GM12878 (cell line): ENCODE measurements around the gene TBCD. TPM values are rescaled to one million over a fixed set of nuclear protein-coding genes. Genes with fewer than 3 reads are reported as not detected.

Experiments used
- ATAC-seq: fragments of 200-7000 bp; cut with Tn5 transposase; 3 replicates; pipeline ENCODE4 v1.9.1; 2020; ENCODE audit warnings: mild to moderate bottlenecking, moderate library complexity
- BruUV-seq: library from RNA; stranded (reverse); fragments of 400-500 nt; replicated peaks from 2 replicates; lab custom pipeline; 2021; lab: Mats Ljungman, UMichigan
- CTCF ChIA-PET: fragments of 300-600 bp; sonication (Branson Sonifier 250); formaldehyde crosslinking; extraction: SDS; loops from one replicate; lab custom pipeline; 2021; ENCODE audit warnings: inconsistent platforms; lab: Yijun Ruan, JAX
- POLR2A ChIA-PET: fragments of 350-600 bp; formaldehyde crosslinking; extraction: SDS; loops from one replicate; lab custom pipeline; 2021; ENCODE audit warnings: inconsistent platforms; lab: Charles Lee
- RAD21 ChIA-PET: fragments of 300-600 bp; sonication (Branson Sonifier 250); formaldehyde crosslinking; loops from one replicate; lab custom pipeline; 2023; ENCODE audit warnings: antibody characterized with exemption; ENCODE audit not compliant: unreplicated experiment; lab: Charles Lee
- SMC1A ChIA-PET: fragments of 300-600 bp; sonication (Branson Sonifier 250); formaldehyde crosslinking; loops from one replicate; lab custom pipeline; 2023; ENCODE audit not compliant: unreplicated experiment, uncharacterized antibody; lab: Charles Lee
- DNase-seq: peaks from one replicate; pipeline ENCODE4 v3.0.0-alpha.2; 2011; ENCODE audit warnings: low read depth, low spot score
- FAIRE-seq: peaks from 3 replicates; lab custom pipeline; 2011; peaks lifted over from hg19 to GRCh38; lab: Jason Lieb, UNC
- H2AFZ ChIP-seq: 2 replicates; pipeline ENCODE4 v1.6.0; 2011; ENCODE audit warnings: low read depth, low read length, control low read depth; ENCODE audit not compliant: control insufficient read depth
- H3K27ac ChIP-seq: 2 replicates; pipeline ENCODE4 v1.5.1; 2011; ENCODE audit warnings: control low read depth; ENCODE audit not compliant: control insufficient read depth, insufficient read depth
- H3K27me3 ChIP-seq, 2 experiments: replicated peaks in 1 of 2; 2 replicates each; pipeline versions ENCODE4 v1.6.0 to v1.6.1; 2011; ENCODE audit warnings: low read length in 1 of 2; ENCODE audit not compliant: control insufficient read depth in 2 of 2, insufficient read depth in 2 of 2
- H3K36me3 ChIP-seq, 2 experiments: 2 replicates each; pipeline ENCODE4 v1.5.1; 2011; ENCODE audit warnings: low read length in 1 of 2; ENCODE audit not compliant: control insufficient read depth in 2 of 2, insufficient read depth in 2 of 2
- H3K4me1 ChIP-seq: 2 replicates; pipeline ENCODE4 v1.6.1; 2011; ENCODE audit warnings: mild to moderate bottlenecking, low read length, moderate library complexity, mixed read lengths; ENCODE audit not compliant: control insufficient read depth, insufficient read depth
- H3K4me2 ChIP-seq: 2 replicates; pipeline ENCODE4 v1.6.0; 2011; ENCODE audit warnings: control low read depth; ENCODE audit not compliant: control insufficient read depth, insufficient read depth
- H3K4me3 ChIP-seq: fragments of 200-600 bp; sonication (generic); 2 replicates; pipeline ENCODE4 v1.5.1; 2016
- H3K79me2 ChIP-seq: 2 replicates; pipeline ENCODE4 v1.6.0; 2011; ENCODE audit warnings: low read length; ENCODE audit not compliant: control insufficient read depth, insufficient read depth
- H3K9ac ChIP-seq: 2 replicates; pipeline ENCODE4 v1.8.0; 2011; ENCODE audit warnings: low read length, control low read depth, mixed read lengths; ENCODE audit not compliant: control insufficient read depth, insufficient read depth
- H3K9me3 ChIP-seq: replicated peaks from 3 replicates; pipeline ENCODE4 v1.5.1; 2011; ENCODE audit warnings: mild to moderate bottlenecking, low read length; ENCODE audit not compliant: control insufficient read depth, insufficient read depth
- H4K20me1 ChIP-seq: 2 replicates; pipeline ENCODE4 v1.6.0; 2011; ENCODE audit not compliant: control insufficient read depth, insufficient read depth
- CBX5 ChIP-seq: sonication (generic); IDR thresholded peaks from 2 replicates; pipeline ENCODE4 v1.6.1; 2016; ENCODE audit warnings: low read depth, moderate library complexity, mild to moderate bottlenecking, inconsistent platforms
- CREB1 ChIP-seq: IDR thresholded peaks from 2 replicates; pipeline ENCODE4 v1.6.1; 2012; ENCODE audit warnings: low read depth, mild to moderate bottlenecking, inconsistent platforms
- GABPA ChIP-seq: IDR thresholded peaks from 2 replicates; pipeline ENCODE4 v1.6.1; 2014; ENCODE audit warnings: antibody characterized with exemption, low read depth, mild to moderate bottlenecking, inconsistent platforms
- GATAD2B ChIP-seq: fragments of 450-650 bp; conservative IDR thresholded peaks from 2 replicates; pipeline ENCODE4 v1.6.1; 2017; ENCODE audit warnings: low read depth, mild to moderate bottlenecking, moderate library complexity
- POLR2AphosphoS2 ChIP-seq: IDR thresholded peaks from 2 replicates; pipeline ENCODE4 v1.6.1; 2011; ENCODE audit warnings: low read depth, mild to moderate bottlenecking, low read length, improper control_type of control experiment, moderate library complexity
- RCOR1 ChIP-seq: conservative IDR thresholded peaks from 2 replicates; pipeline ENCODE4 v1.6.1; 2012; ENCODE audit warnings: low read depth, low read length, improper control_type of control experiment
- SMC3 ChIP-seq: IDR thresholded peaks from 2 replicates; pipeline ENCODE4 v1.6.1; 2011; ENCODE audit warnings: low read length, improper control_type of control experiment, borderline replicate concordance
- ZNF622 ChIP-seq: fragments of 450-650 bp; IDR thresholded peaks from 2 replicates; pipeline ENCODE4 v1.6.1; 2017; ENCODE audit warnings: mild to moderate bottlenecking, inconsistent platforms
- WGBS: methylation state at CpG from one replicate; pipeline ENCODE4 v1.1.6; 2016; ENCODE audit warnings: low lambda C conversion rate; ENCODE audit not compliant: insufficient replicate concordance, insufficient coverage; ENCODE audit errors: missing lambda C conversion rate; 5-methylcytosine and 5-hydroxymethylcytosine counted together
- in situ Hi-C: fragments of 300-500 bp; cut with MboI; formaldehyde crosslinking; loops from 9 replicates; pipeline ENCODE4 v1.14.3; 2018; ENCODE audit warnings: mixed read lengths
- intact Hi-C: fragments of 100-400 bp; cut with micrococcal nuclease; formaldehyde crosslinking; loops from one replicate; pipeline ENCODE4 v1.14.2; 2022; ENCODE audit not compliant: unreplicated experiment
- polyA plus RNA-seq, 11 experiments: library from polyadenylated mRNA; depleted of rRNA in 4 of 11; unstranded in 6 of 11; stranded (reverse) in 5 of 11; fragments of >200 nt; fragmentation: Nextera tagmentation in 4 of 11; fragmentation: Illumina TruSeq in 1 of 11; extraction: Ambion mirVana in 4 of 11; extraction: Trizol in 1 of 11; gene quantifications; 1 replicate in 1 of 11; 2 replicates in 10 of 11; pipeline versions ENCODE4 v1.2.1 to v1.2.3, GENCODE V29; 2011 to 2016; ENCODE audit warnings: inconsistent platforms in 2 of 11, missing spikeins in 2 of 11, low read depth in 1 of 11
- total RNA-seq, 4 experiments: library from RNA; depleted of rRNA in 3 of 4; stranded (reverse); fragments of >200 nt in 3 of 4; fragmentation: Illumina TruSeq in 1 of 4; extraction: Trizol in 1 of 4; gene quantifications; 2 replicates each; pipeline versions ENCODE4 v1.2.1 to v1.2.3, GENCODE V29; 2013 to 2021
- TF ChIP-seq, protein P1 (sequence below): fragments of 450-650 bp; IDR thresholded peaks from 2 replicates; pipeline ENCODE4 v1.6.1; 2017; ENCODE audit warnings: mild to moderate bottlenecking
- TF ChIP-seq, protein P2 (sequence below): IDR thresholded peaks from 2 replicates; pipeline ENCODE4 v1.6.1; 2011; ENCODE audit warnings: borderline replicate concordance, low read depth, mild to moderate bottlenecking, moderate library complexity, low read length; ENCODE audit not compliant: insufficient read depth, poor library complexity, severe bottlenecking
- TF ChIP-seq, protein P3 (sequence below): fragments of 450-650 bp; conservative IDR thresholded peaks from 2 replicates; pipeline ENCODE4 v1.6.1; 2017; ENCODE audit warnings: mild to moderate bottlenecking, moderate library complexity

Gene TBCD
- total and polyA plus RNA-seq, 10 of the 15 experiments (the other 5 are each of a cell fraction or from before 2014, with no cell fraction given), result 10.3 to 114 (median 52.4) TPM

DNA sequence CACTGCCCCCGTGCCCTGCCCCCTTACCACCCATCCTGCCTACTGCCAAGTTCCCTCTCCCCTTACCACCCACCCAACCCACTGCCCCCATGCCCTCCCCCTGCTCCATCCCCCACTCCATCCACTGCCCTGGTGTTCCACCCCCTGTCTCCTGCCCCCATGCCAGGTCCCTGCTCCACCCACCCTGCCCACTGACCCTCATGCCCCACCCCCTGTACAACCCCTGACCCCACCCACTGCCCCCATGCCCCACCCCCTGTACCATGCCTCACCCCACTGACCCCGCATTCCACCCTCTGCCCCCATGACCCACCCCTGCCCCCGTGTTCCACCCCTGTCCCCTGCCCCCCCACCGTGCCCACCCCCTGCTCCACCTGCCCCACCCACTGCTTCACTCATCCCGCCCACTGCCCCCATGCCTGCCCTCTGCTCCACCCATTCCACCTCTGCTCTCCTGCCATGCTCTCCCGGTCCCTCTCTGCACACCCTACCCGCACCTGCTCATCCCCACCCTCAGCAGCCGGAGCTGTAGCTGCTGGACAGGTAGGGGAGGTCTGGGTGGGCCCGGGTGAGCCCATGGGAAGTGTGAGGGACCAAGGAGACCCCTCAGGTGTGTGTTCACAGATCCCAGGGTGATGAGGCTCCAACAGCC, 42.7 kb upstream of the TBCD start (continued):
- no peak for TF ChIP-seq RCOR1
- no peak for TF ChIP-seq GATAD2B
- TF ChIP-seq SMC3, result no peak
- TF ChIP-seq, protein P1, sequence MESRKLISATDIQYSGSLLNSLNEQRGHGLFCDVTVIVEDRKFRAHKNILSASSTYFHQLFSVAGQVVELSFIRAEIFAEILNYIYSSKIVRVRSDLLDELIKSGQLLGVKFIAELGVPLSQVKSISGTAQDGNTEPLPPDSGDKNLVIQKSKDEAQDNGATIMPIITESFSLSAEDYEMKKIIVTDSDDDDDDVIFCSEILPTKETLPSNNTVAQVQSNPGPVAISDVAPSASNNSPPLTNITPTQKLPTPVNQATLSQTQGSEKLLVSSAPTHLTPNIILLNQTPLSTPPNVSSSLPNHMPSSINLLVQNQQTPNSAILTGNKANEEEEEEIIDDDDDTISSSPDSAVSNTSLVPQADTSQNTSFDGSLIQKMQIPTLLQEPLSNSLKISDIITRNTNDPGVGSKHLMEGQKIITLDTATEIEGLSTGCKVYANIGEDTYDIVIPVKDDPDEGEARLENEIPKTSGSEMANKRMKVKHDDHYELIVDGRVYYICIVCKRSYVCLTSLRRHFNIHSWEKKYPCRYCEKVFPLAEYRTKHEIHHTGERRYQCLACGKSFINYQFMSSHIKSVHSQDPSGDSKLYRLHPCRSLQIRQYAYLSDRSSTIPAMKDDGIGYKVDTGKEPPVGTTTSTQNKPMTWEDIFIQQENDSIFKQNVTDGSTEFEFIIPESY, result no peak
- TF ChIP-seq GABPA, result no peak
- no peak for TF ChIP-seq CREB1

DNA sequence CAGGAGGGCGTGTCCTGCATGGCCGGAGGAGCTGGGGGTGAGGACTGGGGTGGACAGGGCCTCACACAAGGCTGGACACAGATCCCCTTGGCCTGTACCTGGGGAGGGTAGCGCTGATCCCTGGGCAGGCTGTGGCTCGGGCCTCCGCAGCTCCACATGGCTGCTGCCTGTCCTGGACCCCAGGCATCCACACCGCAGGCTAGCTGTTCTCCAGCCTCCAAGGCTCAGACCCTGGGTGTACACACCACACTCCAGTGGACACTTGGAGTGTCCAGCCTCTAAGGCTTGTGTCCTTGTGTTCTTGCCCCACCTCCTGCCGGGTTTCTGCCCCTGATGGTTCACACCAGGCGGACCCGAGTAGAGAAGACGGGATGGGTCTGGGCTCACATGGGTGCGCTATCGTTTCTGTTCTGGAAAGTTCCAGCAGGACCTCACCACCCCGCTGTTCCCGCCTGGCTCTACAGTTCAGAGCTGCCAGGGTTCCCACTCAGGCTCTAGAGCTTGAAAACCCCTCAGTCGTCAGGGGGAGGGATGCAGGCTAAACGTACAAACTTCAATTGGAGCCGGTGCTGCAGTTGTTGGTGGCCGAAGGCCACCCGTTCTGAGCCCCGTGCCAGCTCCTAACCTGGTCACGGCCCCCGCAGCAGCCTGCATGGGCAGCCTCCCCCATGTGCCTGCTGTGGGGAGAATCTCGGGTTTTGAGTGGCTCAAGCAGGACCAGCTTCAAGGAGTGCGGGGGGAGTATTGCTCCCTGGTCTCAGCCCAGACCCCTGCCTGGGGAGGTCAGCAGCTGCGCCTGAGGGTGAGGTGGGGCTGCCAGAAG, 42.0 kb upstream of the TBCD start:
- BruUV-seq, result no TSS peak
- H3K4me3 ChIP-seq, result no peak overlapping the region
- H3K4me1 ChIP-seq, result peaks cover 10% of the 10 kb centered on the region
- no peak overlapping the region for H2AFZ ChIP-seq
- H3K36me3 ChIP-seq, result no peaks in the 10 kb centered on the region
- in situ Hi-C loops, result no loop called here
- no peaks in the 10 kb centered on the region for H3K27me3 ChIP-seq
- H3K4me2 ChIP-seq, result no peak overlapping the region
- POLR2A ChIA-PET, result no interaction called here
- FAIRE-seq (no peak), ATAC-seq (no peak), DNase-seq (no peak)
- CTCF ChIA-PET, result no interaction called here
- 90% methylated on average over 25 of the region's 25 CpGs for WGBS
- H3K79me2 ChIP-seq, result no peaks in the 10 kb centered on the region
- RAD21 ChIA-PET, result no interaction called here
- no peak overlapping the region for H3K27ac ChIP-seq
- no peak overlapping the region for H3K9ac ChIP-seq
- intact Hi-C loops, result no loop called here
- SMC1A ChIA-PET, result interaction anchor here (0.6 kb wide), 1 partner anchor 10 kb away, joined by 3 read pairs; no protein-coding TSS in a partner anchor
- H4K20me1 ChIP-seq, result no peaks in the 10 kb centered on the region
- H3K9me3 ChIP-seq, result no peaks in the 10 kb centered on the region
- no peak for TF ChIP-seq ZNF622
- TF ChIP-seq, protein P2, sequence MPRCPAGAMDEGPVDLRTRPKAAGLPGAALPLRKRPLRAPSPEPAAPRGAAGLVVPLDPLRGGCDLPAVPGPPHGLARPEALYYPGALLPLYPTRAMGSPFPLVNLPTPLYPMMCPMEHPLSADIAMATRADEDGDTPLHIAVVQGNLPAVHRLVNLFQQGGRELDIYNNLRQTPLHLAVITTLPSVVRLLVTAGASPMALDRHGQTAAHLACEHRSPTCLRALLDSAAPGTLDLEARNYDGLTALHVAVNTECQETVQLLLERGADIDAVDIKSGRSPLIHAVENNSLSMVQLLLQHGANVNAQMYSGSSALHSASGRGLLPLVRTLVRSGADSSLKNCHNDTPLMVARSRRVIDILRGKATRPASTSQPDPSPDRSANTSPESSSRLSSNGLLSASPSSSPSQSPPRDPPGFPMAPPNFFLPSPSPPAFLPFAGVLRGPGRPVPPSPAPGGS, result no peak
- TF ChIP-seq, protein P3, sequence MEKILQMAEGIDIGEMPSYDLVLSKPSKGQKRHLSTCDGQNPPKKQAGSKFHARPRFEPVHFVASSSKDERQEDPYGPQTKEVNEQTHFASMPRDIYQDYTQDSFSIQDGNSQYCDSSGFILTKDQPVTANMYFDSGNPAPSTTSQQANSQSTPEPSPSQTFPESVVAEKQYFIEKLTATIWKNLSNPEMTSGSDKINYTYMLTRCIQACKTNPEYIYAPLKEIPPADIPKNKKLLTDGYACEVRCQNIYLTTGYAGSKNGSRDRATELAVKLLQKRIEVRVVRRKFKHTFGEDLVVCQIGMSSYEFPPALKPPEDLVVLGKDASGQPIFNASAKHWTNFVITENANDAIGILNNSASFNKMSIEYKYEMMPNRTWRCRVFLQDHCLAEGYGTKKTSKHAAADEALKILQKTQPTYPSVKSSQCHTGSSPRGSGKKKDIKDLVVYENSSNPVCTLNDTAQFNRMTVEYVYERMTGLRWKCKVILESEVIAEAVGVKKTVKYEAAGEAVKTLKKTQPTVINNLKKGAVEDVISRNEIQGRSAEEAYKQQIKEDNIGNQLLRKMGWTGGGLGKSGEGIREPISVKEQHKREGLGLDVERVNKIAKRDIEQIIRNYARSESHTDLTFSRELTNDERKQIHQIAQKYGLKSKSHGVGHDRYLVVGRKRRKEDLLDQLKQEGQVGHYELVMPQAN, result no peak
- no peak for TF ChIP-seq POLR2AphosphoS2
- TF ChIP-seq CBX5, result no peak
